Upper lobe of left lung (tissue), 6 donors: ENCODE measurements around the gene TOMM20. TPM values are rescaled to one million over a fixed set of nuclear protein-coding genes. Genes with fewer than 3 reads are reported as not detected.
"Not testable (repeated sequence)": the region's sequence is repeated elsewhere in the genome, so short reads cannot be mapped to it uniquely, and the experiment has no call there.

ENCODE experiments used
- ATAC-seq, 2 donors: fragments of 200-7000 bp; cut with Tn5 transposase; one replicate each; pipeline ENCODE4 v1.9.1; 2022; ENCODE audit warnings: mild to moderate bottlenecking in 2 of 2, moderate library complexity in 2 of 2; ENCODE audit not compliant: low FRiP score in 2 of 2
- DNase-seq, 2 donors: peaks; one replicate each; pipeline ENCODE4 v3.0.0-alpha.2; 2019 to 2020
- H3K27ac ChIP-seq, 4 donors: fragments of 200-600 bp; sonication (generic); one replicate each; pipeline ENCODE4 v1.5.1; 2016 to 2019
- H3K27me3 ChIP-seq, 4 donors: fragments of 200-600 bp; sonication (generic); one replicate each; pipeline ENCODE4 v1.5.1; 2017 to 2019
- H3K36me3 ChIP-seq, 4 donors: fragments of 200-600 bp; sonication (generic); one replicate each; pipeline ENCODE4 v1.5.1; 2016 to 2019
- H3K4me1 ChIP-seq, 4 donors: fragments of 200-600 bp; sonication (generic); one replicate each; pipeline ENCODE4 v1.5.1; 2018 to 2019
- H3K4me3 ChIP-seq, 4 donors: fragments of 200-600 bp; sonication (generic); one replicate each; pipeline ENCODE4 v1.5.1; 2017 to 2019; ENCODE audit warnings: mild to moderate bottlenecking in 2 of 4, moderate library complexity in 1 of 4
- H3K9me3 ChIP-seq, 4 donors: fragments of 200-600 bp; sonication (generic); one replicate each; pipeline ENCODE4 v1.5.1; 2018 to 2019
- EP300 ChIP-seq, 4 donors: sonication (generic); formaldehyde crosslinking; IDR thresholded peaks; one replicate each; pipeline ENCODE4 v1.5.1; 2017; ENCODE audit warnings: antibody characterized with exemption in 4 of 4, control low read depth in 2 of 4
- POLR2A ChIP-seq, 4 donors: fragments of 450-650 bp; IDR thresholded peaks; one replicate each; pipeline ENCODE4 v1.5.1; 2016 to 2017; ENCODE audit warnings: antibody characterized with exemption in 4 of 4, mild to moderate bottlenecking in 2 of 4
- POLR2AphosphoS5 ChIP-seq, 2 donors: sonication (generic); formaldehyde crosslinking; IDR thresholded peaks; one replicate each; pipeline ENCODE4 v1.5.1; 2017; ENCODE audit warnings: antibody characterized with exemption in 2 of 2
- WGBS, 2 donors: methylation state at CpG; one replicate each; pipeline ENCODE4 v1.1.5; 2017 to 2018; 5-methylcytosine and 5-hydroxymethylcytosine counted together
- total RNA-seq, 6 donors: library from RNA; depleted of rRNA in 4 of 6; stranded (reverse); fragments of >200 nt in 4 of 6; gene quantifications; one replicate each; pipeline versions ENCODE4 v1.1.0 to v1.2.1, GENCODE V29; 2016 to 2021
- TF ChIP-seq, protein P1 (sequence below), 6 experiments: fragments of 450-650 bp in 4 of 6; fragments of 200-600 bp in 2 of 6; sonication (generic) in 2 of 6; IDR thresholded peaks; one replicate each; pipeline ENCODE4 v1.5.1; 2016 to 2019; ENCODE audit warnings: antibody characterized with exemption in 6 of 6
- donor health status: DM: no; HTN: no; CAD: no; lungs with moderate emphysema.
- donor health status: DM: no; HTN: yes; CAD: no; lungs with severe emphysema.

Gene TOMM20
- total RNA-seq, 6 donors from 2014 or later = 37.6 to 124 (median 89.8) TPM

DNA sequence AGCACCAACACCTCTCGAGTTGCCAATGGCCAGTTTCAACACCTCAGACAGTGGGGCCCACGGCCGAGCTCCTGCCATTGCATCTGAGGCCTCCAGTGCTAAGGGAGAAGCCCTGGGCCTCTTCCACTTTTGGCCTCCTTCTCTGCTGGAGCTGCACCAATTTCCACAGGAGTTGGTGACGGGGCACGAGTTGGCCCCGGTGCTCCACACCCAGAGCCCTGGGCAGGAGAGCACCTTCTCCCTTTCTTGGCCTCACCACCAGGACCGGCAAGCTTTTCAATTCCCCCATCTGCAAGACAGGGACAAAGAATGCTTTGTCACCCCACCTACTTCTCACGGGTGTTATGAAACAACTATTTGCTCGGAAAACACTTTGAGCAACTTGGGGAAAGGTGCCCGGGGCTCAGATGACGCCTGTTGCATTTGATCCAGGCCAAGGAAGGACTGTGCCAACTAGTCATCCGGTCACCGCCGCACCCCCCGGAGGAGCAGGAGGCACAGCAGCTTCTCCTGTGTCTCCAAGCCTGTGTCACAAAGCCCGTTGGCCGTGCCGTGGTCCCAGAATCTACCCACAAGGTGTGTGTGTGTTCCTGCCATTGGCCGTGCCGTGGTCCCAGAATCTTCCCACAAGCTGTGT, 55.2 kb downstream of the TOMM20 start:
- H3K4me1 ChIP-seq = peaks cover 42 to 73% (median 58%) of the 10 kb centered on the region in 4 donors
- peak overlapping the region; percentile 92 to 94 (median 94) for H3K27ac ChIP-seq
- H3K27me3 ChIP-seq = no peaks in the 10 kb centered on the region
- DNase-seq (peak; percentile 81 to 94), ATAC-seq (peak; percentile 28 to 88)
- no peak overlapping the region for H3K4me3 ChIP-seq
- H3K36me3 ChIP-seq = no peaks in the 10 kb centered on the region
- 34 to 81% methylated on average over 3 to 20 of the region's 20 CpGs for WGBS, 2 donors
- TF ChIP-seq, protein P1, sequence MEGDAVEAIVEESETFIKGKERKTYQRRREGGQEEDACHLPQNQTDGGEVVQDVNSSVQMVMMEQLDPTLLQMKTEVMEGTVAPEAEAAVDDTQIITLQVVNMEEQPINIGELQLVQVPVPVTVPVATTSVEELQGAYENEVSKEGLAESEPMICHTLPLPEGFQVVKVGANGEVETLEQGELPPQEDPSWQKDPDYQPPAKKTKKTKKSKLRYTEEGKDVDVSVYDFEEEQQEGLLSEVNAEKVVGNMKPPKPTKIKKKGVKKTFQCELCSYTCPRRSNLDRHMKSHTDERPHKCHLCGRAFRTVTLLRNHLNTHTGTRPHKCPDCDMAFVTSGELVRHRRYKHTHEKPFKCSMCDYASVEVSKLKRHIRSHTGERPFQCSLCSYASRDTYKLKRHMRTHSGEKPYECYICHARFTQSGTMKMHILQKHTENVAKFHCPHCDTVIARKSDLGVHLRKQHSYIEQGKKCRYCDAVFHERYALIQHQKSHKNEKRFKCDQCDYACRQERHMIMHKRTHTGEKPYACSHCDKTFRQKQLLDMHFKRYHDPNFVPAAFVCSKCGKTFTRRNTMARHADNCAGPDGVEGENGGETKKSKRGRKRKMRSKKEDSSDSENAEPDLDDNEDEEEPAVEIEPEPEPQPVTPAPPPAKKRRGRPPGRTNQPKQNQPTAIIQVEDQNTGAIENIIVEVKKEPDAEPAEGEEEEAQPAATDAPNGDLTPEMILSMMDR (IDR thresholded peaks at IDR 0.05) = peak in 4 of 6 experiments; percentile 17 to 48 (median 30)
- TF ChIP-seq POLR2A (IDR thresholded peaks at IDR 0.05) = peak in 2 of 4 donors; percentile 23 to 75
- peak; percentile 69 to 99 (median 92) for TF ChIP-seq EP300 (IDR thresholded peaks at IDR 0.05)
- TF ChIP-seq POLR2AphosphoS5 (IDR thresholded peaks at IDR 0.05) = peak; percentile 83 to 91
- no peaks in the 10 kb centered on the region for H3K9me3 ChIP-seq

DNA sequence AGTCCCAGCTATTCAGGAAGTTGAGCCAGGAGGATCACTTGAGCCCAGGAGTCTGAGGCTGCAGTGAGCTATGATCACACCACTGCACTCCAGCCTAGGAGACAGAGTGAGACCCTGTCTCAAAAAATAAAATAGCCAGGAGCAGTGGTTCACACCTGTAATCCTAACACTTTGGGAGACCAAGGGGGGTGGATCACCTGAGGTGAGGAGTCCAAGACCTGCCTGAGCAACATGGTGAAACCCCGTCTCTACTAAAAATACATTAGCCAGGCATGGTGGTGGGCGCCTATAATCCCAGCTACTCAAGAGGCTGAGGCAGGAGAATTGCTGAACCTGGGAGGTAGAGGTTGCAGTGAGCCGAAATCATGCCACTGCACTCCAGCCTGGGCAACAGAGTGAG, 56.1 kb downstream of the TOMM20 start:
- H3K9me3 ChIP-seq, DNase-seq, ATAC-seq, H3K4me3 ChIP-seq, H3K27me3 ChIP-seq, H3K36me3 ChIP-seq: not testable (repeated sequence)
- Histone ChIP-seq H3K4me1 (peaks cover 50 to 74% (median 60%) of the 10 kb centered on the region in 4 donors), H3K27ac (peak overlapping the region; percentile 92 to 94 (median 94))
- WGBS, 2 donors = 93 to 100% methylated on average over 3 of the region's 3 CpGs

GRCh38 chr1:235072096-235072495, 56.5 kb downstream of the TOMM20 start:
- Histone ChIP-seq H3K27me3 (no peaks in the 10 kb centered on the region), H3K27ac (peak overlapping the region; percentile 92 to 94 (median 94)), H3K36me3 (no peaks in the 10 kb centered on the region), H3K9me3 (no peaks in the 10 kb centered on the region), H3K4me3 (no peak overlapping the region), H3K4me1 (peaks cover 51 to 74% (median 62%) of the 10 kb centered on the region in 4 donors)
- no peak for ATAC-seq
- TF ChIP-seq POLR2A (IDR thresholded peaks at IDR 0.05) = no peak
- TF ChIP-seq EP300 (IDR thresholded peaks at IDR 0.05) = no peak
- TF ChIP-seq POLR2AphosphoS5 (IDR thresholded peaks at IDR 0.05) = no peak
- TF ChIP-seq, protein P1 (IDR thresholded peaks at IDR 0.05) = no peak
- 86 to 97% methylated on average over 6 of the region's 6 CpGs for WGBS, 2 donors
- no peak for DNase-seq

DNA sequence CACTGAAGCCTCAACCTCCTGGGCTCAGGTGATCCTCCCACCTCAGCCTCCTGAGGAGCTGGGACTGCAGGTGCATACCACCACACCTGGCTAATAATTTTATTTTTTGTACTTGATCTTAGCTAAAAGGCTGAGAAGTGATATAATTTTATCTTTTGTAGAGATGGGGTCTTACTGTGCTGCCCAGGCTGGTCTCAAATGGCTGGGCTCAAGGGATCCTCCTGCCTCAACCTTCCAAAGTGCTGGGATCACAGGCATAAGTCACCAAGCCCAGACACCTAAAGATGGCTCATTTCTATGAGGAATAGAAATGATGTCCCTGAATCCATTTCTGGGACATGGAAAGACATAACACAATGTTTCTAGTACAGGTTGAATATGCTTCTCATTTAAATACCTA, 57.8 kb downstream of the TOMM20 start:
- no peak for ATAC-seq
- Histone ChIP-seq H3K9me3 (no peaks in the 10 kb centered on the region), H3K36me3 (no peaks in the 10 kb centered on the region), H3K27me3 (no peaks in the 10 kb centered on the region), H3K4me1 (peaks cover 46 to 69% (median 58%) of the 10 kb centered on the region in 4 donors), H3K4me3 (no peak overlapping the region), H3K27ac (peak overlapping the region; percentile 55 to 92 (median 76))
- no peak for DNase-seq
- TF ChIP-seq, protein P1 (IDR thresholded peaks at IDR 0.05) = no peak
- TF ChIP-seq EP300 (IDR thresholded peaks at IDR 0.05) = no peak
- no peak for TF ChIP-seq POLR2AphosphoS5 (IDR thresholded peaks at IDR 0.05)

DNA sequence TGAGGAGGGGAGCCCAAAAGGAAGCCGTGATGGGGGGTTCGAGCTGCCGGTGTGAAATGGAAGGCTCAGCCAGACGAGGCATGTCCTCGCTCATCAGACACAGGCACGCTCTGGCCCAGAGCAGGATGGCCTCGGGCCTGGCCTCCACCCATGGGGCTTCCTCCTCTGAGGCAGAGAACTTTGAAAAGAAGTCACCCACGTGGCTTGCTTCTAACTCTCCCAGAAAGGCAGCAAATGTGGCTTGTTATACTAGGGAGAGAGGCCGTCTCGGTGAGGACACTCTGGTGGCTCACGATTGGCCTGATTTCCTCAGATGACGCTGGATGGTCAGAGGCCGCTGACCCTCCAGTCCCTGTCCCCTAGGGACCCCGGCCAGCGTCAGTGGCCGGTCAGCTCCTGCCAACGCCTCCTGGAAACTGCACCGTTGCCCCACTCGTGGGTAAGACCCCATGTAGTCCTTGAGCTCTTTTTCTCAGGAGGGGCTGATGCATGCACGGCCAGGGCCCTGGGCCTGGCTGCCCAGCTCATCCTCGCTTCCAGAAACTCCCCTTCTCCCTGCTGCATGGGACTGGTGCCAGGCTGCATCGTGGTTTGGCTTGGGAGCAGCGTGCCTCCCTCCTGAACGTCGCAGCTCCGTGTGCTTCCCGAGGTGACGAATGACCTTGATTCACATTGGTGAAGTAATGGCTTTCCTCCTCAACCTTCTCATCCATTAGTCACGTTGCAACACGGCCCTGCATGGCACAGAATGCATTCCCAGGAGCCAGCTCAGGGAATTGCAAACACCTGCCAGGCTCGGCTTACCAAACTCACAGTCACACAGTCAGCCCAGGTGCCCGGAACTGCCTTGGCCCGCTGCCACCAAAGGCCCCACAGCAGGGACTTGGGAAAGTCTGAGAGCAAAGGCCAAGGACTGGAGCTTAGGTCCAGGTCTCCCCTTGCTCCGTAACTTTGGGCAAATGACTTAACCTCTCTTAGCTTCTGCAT, 58.8 kb downstream of the TOMM20 start:
- ATAC-seq (peak in 1 of 2 donors; percentile 24), DNase-seq (peak; percentile 90 to 95)
- 71 to 72% methylated on average over 23 to 34 of the region's 34 CpGs for WGBS, 2 donors
- no peaks in the 10 kb centered on the region for H3K27me3 ChIP-seq
- H3K4me1 ChIP-seq = peaks cover 37 to 59% (median 48%) of the 10 kb centered on the region in 4 donors
- H3K4me3 ChIP-seq = no peak overlapping the region
- no peaks in the 10 kb centered on the region for H3K9me3 ChIP-seq
- peak overlapping the region; percentile 55 to 92 (median 76) for H3K27ac ChIP-seq
- TF ChIP-seq EP300 (IDR thresholded peaks at IDR 0.05) = peak in 3 of 4 donors; percentile 19 to 79 (median 59)
- TF ChIP-seq, protein P1 (IDR thresholded peaks at IDR 0.05) = no peak
- peak; percentile 62 to 74 for TF ChIP-seq POLR2AphosphoS5 (IDR thresholded peaks at IDR 0.05)
- no peak for TF ChIP-seq POLR2A (IDR thresholded peaks at IDR 0.05)
- H3K36me3 ChIP-seq = no peaks in the 10 kb centered on the region
